Erythroblast (primary cell): ENCODE results near the gene B3GALT5.

Source experiments
- GATA1 ChIP-seq: IDR thresholded peaks from 2 replicates; pipeline ENCODE4 v1.6.1; 2011; ENCODE audit warnings: low read depth, mild to moderate bottlenecking, control low read depth, low read length, moderate library complexity
- POLR2A ChIP-seq: IDR thresholded peaks from 2 replicates; pipeline ENCODE4 v1.6.1; 2011; ENCODE audit warnings: mild to moderate bottlenecking, low read length

GRCh38 chr21:39675590-39675989 is 62.9 kb downstream of the B3GALT5 start:
- TF ChIP-seq POLR2A (no peak), GATA1 (no peak)
